SK-N-SH treated with all-trans-retinoic acid at 6 μM for 48 hours (cell line): ENCODE data around the gene TRPV3.

ENCODE experiments used
- ATAC-seq: fragments of 200-7000 bp; cut with Tn5 transposase; 3 replicates; pipeline ENCODE4 v1.9.1; 2020; ENCODE audit warnings: mild to moderate bottlenecking, moderate library complexity
- ARNTL ChIP-seq: fragments of 450-650 bp; formaldehyde crosslinking; IDR thresholded peaks from 2 replicates; pipeline ENCODE4 v1.5.0; 2020; ENCODE audit warnings: low read depth, mild to moderate bottlenecking, moderate library complexity, borderline replicate concordance
- BACH2 ChIP-seq: fragments of 250-450 bp; sonication (Bioruptor Pico); IDR thresholded peaks from 2 replicates; pipeline ENCODE4 v1.9.0; 2021; ENCODE audit warnings: mild to moderate bottlenecking, borderline replicate concordance
- ESRRG ChIP-seq: fragments of 250-450 bp; sonication (Bioruptor Pico); IDR thresholded peaks from 2 replicates; pipeline ENCODE4 v1.6.1; 2021; ENCODE audit warnings: mild to moderate bottlenecking
- GLIS3 ChIP-seq: fragments of 250-450 bp; sonication (Bioruptor Pico); IDR thresholded peaks from 2 replicates; pipeline ENCODE4 v1.5.0; 2020; ENCODE audit warnings: mild to moderate bottlenecking, moderate library complexity
- RARB ChIP-seq: fragments of 250-450 bp; sonication (Bioruptor Pico); IDR thresholded peaks from 2 replicates; pipeline ENCODE4 v1.8.0; 2021; ENCODE audit warnings: mild to moderate bottlenecking, moderate library complexity
- SNAI2 ChIP-seq: fragments of 250-450 bp; sonication (Bioruptor Pico); IDR thresholded peaks from 2 replicates; pipeline ENCODE4 v1.5.0; 2020; ENCODE audit warnings: mild to moderate bottlenecking, moderate library complexity
- TOX ChIP-seq: fragments of 250-450 bp; sonication (Bioruptor Pico); IDR thresholded peaks from 2 replicates; pipeline ENCODE4 v1.8.0; 2021; ENCODE audit warnings: mild to moderate bottlenecking, moderate library complexity, borderline replicate concordance
- ZC3H10 ChIP-seq: fragments of 250-450 bp; sonication (Bioruptor Pico); IDR thresholded peaks from 2 replicates; pipeline ENCODE4 v1.5.1; 2021; ENCODE audit warnings: mild to moderate bottlenecking, moderate library complexity
- ZFP3 ChIP-seq: fragments of 250-450 bp; sonication (Bioruptor Pico); IDR thresholded peaks from 2 replicates; pipeline ENCODE4 v1.5.0; 2020; ENCODE audit warnings: mild to moderate bottlenecking, moderate library complexity
- ZFP30 ChIP-seq: fragments of 450-650 bp; formaldehyde crosslinking; IDR thresholded peaks from 2 replicates; pipeline ENCODE4 v1.5.0; 2022; ENCODE audit warnings: mild to moderate bottlenecking, moderate library complexity
- ZNF70 ChIP-seq: fragments of 450-650 bp; formaldehyde crosslinking; IDR thresholded peaks from 2 replicates; pipeline ENCODE4 v1.5.0; 2020; ENCODE audit warnings: mild to moderate bottlenecking, moderate library complexity
- ZNF8 ChIP-seq: fragments of 450-650 bp; formaldehyde crosslinking; IDR thresholded peaks from 2 replicates; pipeline ENCODE4 v1.5.0; 2020; ENCODE audit warnings: mild to moderate bottlenecking, moderate library complexity
- TF ChIP-seq, protein P1 (sequence below): fragments of 250-450 bp; sonication (Bioruptor Pico); IDR thresholded peaks from 2 replicates; pipeline ENCODE4 v1.5.1; 2020; ENCODE audit warnings: low read depth, mild to moderate bottlenecking, moderate library complexity
- TF ChIP-seq, protein P2 (sequence below): fragments of 250-450 bp; sonication (Bioruptor Pico); IDR thresholded peaks from 2 replicates; pipeline ENCODE4 v1.8.0; 2020; ENCODE audit warnings: mild to moderate bottlenecking, moderate library complexity, borderline replicate concordance
- TF ChIP-seq, protein P3 (sequence below): fragments of 250-450 bp; sonication (Bioruptor Pico); IDR thresholded peaks from 2 replicates; pipeline ENCODE4 v1.5.0; 2020; ENCODE audit warnings: mild to moderate bottlenecking, moderate library complexity

The TRPV3 gene

DNA sequence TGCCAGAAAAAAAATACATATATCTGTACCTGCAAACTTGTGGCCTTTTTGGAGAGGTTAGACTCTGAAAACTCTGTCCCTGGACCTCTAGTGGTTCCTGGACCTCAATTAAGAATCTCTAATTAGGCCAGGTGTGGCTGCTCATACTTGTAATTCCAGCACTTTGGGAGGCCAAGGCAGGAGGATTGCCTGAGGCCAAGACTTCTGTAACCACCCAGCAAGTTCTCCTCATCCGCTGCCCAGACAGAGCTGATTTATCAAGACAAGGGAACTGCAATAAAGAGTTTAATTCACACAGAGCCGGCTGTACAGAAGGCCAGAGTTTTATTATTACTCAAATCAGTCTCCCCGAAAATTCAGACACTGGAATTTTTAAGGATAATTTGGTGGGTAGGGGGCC lies 77.6 kb downstream of the TRPV3 start:
- TF ChIP-seq, protein P1, sequence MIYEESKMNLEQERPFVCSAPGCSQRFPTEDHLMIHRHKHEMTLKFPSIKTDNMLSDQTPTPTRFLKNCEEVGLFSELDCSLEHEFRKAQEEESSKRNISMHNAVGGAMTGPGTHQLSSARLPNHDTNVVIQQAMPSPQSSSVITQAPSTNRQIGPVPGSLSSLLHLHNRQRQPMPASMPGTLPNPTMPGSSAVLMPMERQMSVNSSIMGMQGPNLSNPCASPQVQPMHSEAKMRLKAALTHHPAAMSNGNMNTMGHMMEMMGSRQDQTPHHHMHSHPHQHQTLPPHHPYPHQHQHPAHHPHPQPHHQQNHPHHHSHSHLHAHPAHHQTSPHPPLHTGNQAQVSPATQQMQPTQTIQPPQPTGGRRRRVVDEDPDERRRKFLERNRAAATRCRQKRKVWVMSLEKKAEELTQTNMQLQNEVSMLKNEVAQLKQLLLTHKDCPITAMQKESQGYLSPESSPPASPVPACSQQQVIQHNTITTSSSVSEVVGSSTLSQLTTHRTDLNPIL (CRISPR knock-in tag): no peak
- no peak for ATAC-seq

DNA sequence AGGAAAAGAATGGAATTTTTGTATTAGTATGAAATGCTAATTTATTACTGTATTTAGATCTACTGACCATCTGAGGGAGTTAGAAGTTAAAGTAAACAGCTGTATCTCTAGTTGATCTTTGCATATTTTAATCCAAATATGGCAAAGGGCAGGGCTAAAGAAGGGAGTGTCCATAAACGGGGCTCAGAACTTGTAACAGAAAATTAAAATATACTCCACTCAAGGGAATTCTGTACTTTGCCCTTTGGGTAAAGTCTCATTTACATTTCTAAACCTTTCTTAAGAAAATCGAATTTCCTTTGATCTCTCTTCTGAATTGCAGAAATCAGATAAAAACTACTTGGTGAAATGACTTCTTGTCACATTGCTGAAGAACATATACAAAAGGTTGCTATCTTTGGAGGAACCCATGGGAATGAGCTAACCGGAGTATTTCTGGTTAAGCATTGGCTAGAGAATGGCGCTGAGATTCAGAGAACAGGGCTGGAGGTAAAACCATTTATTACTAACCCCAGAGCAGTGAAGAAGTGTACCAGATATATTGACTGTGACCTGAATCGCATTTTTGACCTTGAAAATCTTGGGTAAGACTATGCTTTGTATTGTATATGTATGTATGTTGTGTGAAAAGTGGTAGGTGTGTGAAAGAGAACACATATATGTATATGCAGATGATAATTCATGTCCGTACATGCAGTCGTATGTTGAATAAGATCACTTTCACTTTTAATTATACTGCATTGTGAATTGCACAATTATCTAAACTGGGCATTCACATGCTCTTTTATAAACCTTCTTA lies 81.6 kb downstream of the TRPV3 start, which contains the start of gene ASPA:
Gene ASPA (plus strand): TSS at position 186 of the 799 bp plus-strand sequence. CDS start 163 bp downstream, at position 349.
- TF ChIP-seq TOX (CRISPR knock-in tag) (no peak), RARB (CRISPR knock-in tag) (no peak), ZNF8 (CRISPR knock-in tag) (no peak), ESRRG (CRISPR knock-in tag) (no peak), ARNTL (CRISPR knock-in tag) (no peak), BACH2 (CRISPR knock-in tag) (no peak), ZC3H10 (CRISPR knock-in tag) (no peak), ZNF70 (CRISPR knock-in tag) (no peak), ZFP30 (CRISPR knock-in tag) (no peak)
- TF ChIP-seq, protein P2, sequence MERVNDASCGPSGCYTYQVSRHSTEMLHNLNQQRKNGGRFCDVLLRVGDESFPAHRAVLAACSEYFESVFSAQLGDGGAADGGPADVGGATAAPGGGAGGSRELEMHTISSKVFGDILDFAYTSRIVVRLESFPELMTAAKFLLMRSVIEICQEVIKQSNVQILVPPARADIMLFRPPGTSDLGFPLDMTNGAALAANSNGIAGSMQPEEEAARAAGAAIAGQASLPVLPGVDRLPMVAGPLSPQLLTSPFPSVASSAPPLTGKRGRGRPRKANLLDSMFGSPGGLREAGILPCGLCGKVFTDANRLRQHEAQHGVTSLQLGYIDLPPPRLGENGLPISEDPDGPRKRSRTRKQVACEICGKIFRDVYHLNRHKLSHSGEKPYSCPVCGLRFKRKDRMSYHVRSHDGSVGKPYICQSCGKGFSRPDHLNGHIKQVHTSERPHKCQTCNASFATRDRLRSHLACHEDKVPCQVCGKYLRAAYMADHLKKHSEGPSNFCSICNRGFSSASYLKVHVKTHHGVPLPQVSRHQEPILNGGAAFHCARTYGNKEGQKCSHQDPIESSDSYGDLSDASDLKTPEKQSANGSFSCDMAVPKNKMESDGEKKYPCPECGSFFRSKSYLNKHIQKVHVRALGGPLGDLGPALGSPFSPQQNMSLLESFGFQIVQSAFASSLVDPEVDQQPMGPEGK (CRISPR knock-in tag): no peak
- ATAC-seq: no peak

DNA sequence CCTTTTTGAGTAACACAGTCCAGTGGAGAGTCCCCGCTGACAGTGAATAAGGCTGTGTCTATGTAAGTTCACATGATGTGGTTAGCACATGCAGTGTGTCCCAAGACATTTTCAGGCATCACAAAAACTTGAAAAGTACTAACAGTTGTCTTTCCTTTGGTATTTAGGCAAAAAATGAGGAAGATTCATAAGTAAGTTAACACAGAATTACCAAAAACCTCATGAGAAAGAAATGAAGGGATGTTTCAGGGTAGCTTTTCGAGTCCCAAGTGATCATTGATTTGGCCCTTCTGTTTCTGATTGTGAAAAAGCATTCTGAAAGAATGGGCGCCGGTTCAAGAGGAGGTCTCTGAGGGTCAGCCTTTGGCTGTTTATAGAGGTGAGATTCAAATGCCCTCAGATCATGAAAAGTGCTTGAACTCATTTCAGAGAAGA lies 82.3 kb downstream of the TRPV3 start:
- TF ChIP-seq, protein P3, sequence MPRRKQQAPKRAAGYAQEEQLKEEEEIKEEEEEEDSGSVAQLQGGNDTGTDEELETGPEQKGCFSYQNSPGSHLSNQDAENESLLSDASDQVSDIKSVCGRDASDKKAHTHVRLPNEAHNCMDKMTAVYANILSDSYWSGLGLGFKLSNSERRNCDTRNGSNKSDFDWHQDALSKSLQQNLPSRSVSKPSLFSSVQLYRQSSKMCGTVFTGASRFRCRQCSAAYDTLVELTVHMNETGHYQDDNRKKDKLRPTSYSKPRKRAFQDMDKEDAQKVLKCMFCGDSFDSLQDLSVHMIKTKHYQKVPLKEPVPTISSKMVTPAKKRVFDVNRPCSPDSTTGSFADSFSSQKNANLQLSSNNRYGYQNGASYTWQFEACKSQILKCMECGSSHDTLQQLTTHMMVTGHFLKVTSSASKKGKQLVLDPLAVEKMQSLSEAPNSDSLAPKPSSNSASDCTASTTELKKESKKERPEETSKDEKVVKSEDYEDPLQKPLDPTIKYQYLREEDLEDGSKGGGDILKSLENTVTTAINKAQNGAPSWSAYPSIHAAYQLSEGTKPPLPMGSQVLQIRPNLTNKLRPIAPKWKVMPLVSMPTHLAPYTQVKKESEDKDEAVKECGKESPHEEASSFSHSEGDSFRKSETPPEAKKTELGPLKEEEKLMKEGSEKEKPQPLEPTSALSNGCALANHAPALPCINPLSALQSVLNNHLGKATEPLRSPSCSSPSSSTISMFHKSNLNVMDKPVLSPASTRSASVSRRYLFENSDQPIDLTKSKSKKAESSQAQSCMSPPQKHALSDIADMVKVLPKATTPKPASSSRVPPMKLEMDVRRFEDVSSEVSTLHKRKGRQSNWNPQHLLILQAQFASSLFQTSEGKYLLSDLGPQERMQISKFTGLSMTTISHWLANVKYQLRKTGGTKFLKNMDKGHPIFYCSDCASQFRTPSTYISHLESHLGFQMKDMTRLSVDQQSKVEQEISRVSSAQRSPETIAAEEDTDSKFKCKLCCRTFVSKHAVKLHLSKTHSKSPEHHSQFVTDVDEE (CRISPR knock-in tag): no peak
- TF ChIP-seq ESRRG (CRISPR knock-in tag) (no peak), ZFP3 (CRISPR knock-in tag) (no peak)
- ATAC-seq: no peak

DNA sequence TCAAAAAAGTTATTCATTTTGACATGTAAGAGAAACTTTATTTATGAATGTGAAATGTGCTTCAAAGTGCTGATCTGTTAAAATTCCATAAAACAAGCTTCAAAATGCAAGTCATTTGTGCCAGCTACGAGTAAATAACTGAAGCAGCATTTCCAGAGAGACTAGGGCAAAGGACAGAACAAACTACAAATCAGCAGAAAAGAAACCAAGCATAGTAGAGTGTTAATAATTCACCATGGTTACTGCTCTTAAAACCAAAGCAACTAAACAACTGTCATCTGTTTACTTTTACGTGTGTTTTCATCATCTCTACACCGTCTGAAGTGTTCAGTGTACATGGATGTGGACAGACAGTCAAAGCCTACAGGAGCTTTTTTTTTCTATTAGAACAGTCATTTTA lies 83.4 kb downstream of the TRPV3 start:
- ATAC-seq: no peak; the same call in 2 of the 3 replicates
- TF ChIP-seq, protein P2 (CRISPR knock-in tag): no peak
- TF ChIP-seq SNAI2 (CRISPR knock-in tag): no peak
- TF ChIP-seq RARB (CRISPR knock-in tag): no peak
- no peak for TF ChIP-seq TOX (CRISPR knock-in tag)
- TF ChIP-seq, all 23 proteins: peak for 0

DNA sequence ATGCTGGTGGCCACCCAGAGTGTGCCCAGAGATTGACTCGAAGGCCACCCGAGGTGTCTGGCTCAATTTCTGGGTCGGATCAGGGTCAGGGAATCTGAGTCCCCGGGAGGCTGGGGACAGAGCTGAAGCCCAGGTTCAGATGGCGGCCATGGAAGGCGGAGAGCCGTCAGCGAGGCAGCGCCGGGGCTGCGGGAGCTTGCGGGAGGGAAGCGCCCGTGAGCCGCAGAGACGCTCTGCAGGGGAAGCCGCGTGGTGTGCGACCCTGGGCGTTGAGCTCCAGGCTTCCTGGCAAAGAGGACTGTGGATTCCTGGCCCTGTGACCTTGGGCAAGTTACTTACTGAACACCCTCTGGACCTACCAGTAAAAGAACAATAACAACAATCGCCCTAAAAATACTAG lies 85.5 kb downstream of the TRPV3 start:
- TF ChIP-seq, protein P2 (CRISPR knock-in tag): no peak
- no peak for TF ChIP-seq ARNTL (CRISPR knock-in tag)
- TF ChIP-seq GLIS3 (CRISPR knock-in tag): no peak
- ATAC-seq: no peak
